HepG2 (cell line): ENCODE results near the gene RMDN2. TPM values are rescaled to one million over a fixed set of nuclear protein-coding genes. Genes with fewer than 3 reads are reported as not detected.

ENCODE experiments used
- ATAC-seq: fragments of 200-7000 bp; cut with Tn5 transposase; 3 replicates; pipeline ENCODE4 v1.9.1; 2020; ENCODE audit warnings: mild to moderate bottlenecking, moderate library complexity
- BruUV-seq: library from RNA; stranded (reverse); fragments of 400-500 nt; replicated peaks from 2 replicates; lab custom pipeline; 2021; lab: Mats Ljungman, UMichigan
- CTCF ChIA-PET: fragments of 300-600 bp; formaldehyde crosslinking; extraction: SDS; loops from one replicate; lab custom pipeline; 2021; ENCODE audit warnings: low total read pairs, inconsistent platforms, low intra/inter-chr PET ratio; lab: Yijun Ruan, JAX
- POLR2A ChIA-PET: fragments of 350-600 bp; sonication (Branson Sonifier 250); formaldehyde crosslinking; loops from one replicate; lab custom pipeline; 2020; ENCODE audit warnings: antibody characterized with exemption, inconsistent platforms; lab: Yijun Ruan, JAX
- DNase-seq: peaks from one replicate; pipeline ENCODE4 v3.0.0-alpha.2; 2015; ENCODE audit warnings: low spot score
- FAIRE-seq: peaks from 3 replicates; lab custom pipeline; 2011; peaks lifted over from hg19 to GRCh38; lab: Jason Lieb, UNC
- H2AFZ ChIP-seq: one replicate; pipeline ENCODE4 v1.6.1; 2011; ENCODE audit warnings: low read length, inconsistent platforms
- H3K27ac ChIP-seq: fragments of 300-600 bp; 3 replicates; pipeline ENCODE4 v1.8.0; 2011; ENCODE audit warnings: mixed run types, mild to moderate bottlenecking, mixed read lengths, low read length, inconsistent platforms; ENCODE audit not compliant: insufficient read depth; ENCODE audit errors: extremely low read length
- H3K27me3 ChIP-seq, 2 experiments: fragments of 200-600 bp in 1 of 2; 2 replicates in 1 of 2; 3 replicates in 1 of 2; pipeline versions ENCODE4 v1.6.0 to v1.8.0; 2011; ENCODE audit warnings: low read length in 2 of 2, mild to moderate bottlenecking in 2 of 2, moderate library complexity in 2 of 2, inconsistent platforms in 1 of 2; ENCODE audit not compliant: insufficient read depth in 2 of 2, control insufficient read depth in 1 of 2
- H3K36me3 ChIP-seq, 2 experiments: fragments of 200-600 bp in 1 of 2; replicated peaks in 1 of 2; 2 replicates in 1 of 2; 3 replicates in 1 of 2; pipeline versions ENCODE4 v1.5.1 to v1.8.0; 2011; ENCODE audit warnings: low read length in 2 of 2, inconsistent platforms in 1 of 2; ENCODE audit not compliant: insufficient read depth in 2 of 2, control insufficient read depth in 1 of 2
- H3K4me1 ChIP-seq: 2 replicates; pipeline ENCODE4 v1.5.1; 2012; ENCODE audit warnings: low read length, inconsistent platforms; ENCODE audit not compliant: insufficient read depth
- H3K4me2 ChIP-seq: 2 replicates; pipeline ENCODE4 v1.6.0; 2011; ENCODE audit warnings: low read depth, low read length, inconsistent platforms
- H3K4me3 ChIP-seq, 3 experiments: fragments of 200-600 bp in 1 of 3; sonication (generic), shearing (Covaris generic) in 1 of 3; replicated peaks in 1 of 3; 2 replicates each; pipeline ENCODE4 v1.5.1; 2011 to 2016; ENCODE audit warnings: low read length in 3 of 3, inconsistent platforms in 2 of 3, low read depth in 2 of 3, mild to moderate bottlenecking in 2 of 3, control low read depth in 1 of 3, mixed read lengths in 1 of 3; ENCODE audit not compliant: insufficient read depth in 1 of 3
- H3K79me2 ChIP-seq: one replicate; pipeline ENCODE4 v1.6.1; 2011; ENCODE audit warnings: low read length, inconsistent platforms; ENCODE audit not compliant: insufficient read depth
- H3K9ac ChIP-seq: 2 replicates; pipeline ENCODE4 v1.6.0; 2011; ENCODE audit warnings: mild to moderate bottlenecking, low read depth, low read length, inconsistent platforms; ENCODE audit not compliant: insufficient read depth
- H3K9me3 ChIP-seq: 2 replicates; pipeline ENCODE4 v1.5.1; 2012; ENCODE audit warnings: mild to moderate bottlenecking, low read length
- H4K20me1 ChIP-seq: 2 replicates; pipeline ENCODE4 v1.6.0; 2011; ENCODE audit warnings: inconsistent platforms, mild to moderate bottlenecking, low read length, moderate library complexity; ENCODE audit not compliant: insufficient read depth
- HDAC2 ChIP-seq: sonication (generic); formaldehyde crosslinking; IDR thresholded peaks from 2 replicates; pipeline ENCODE4 v1.4.0; 2020; ENCODE audit warnings: missing genetic modification reagents
- NKX3-1 ChIP-seq: sonication (generic); formaldehyde crosslinking; IDR thresholded peaks from 2 replicates; pipeline ENCODE4 v1.5.0; 2020; ENCODE audit warnings: missing genetic modification reagents
- PRPF4 ChIP-seq: fragments of 200-400 bp; formaldehyde crosslinking; IDR thresholded peaks from 2 replicates; pipeline ENCODE4 v1.6.1; 2016; ENCODE audit warnings: low read length, low read depth; ENCODE audit not compliant: poor library complexity, severe bottlenecking
- RCOR2 ChIP-seq: IDR thresholded peaks from 2 replicates; pipeline ENCODE4 v1.6.1; 2016; ENCODE audit warnings: missing biosample characterization, missing genetic modification reagents
- SIX1 ChIP-seq: sonication (generic); formaldehyde crosslinking; IDR thresholded peaks from 2 replicates; pipeline ENCODE4 v1.4.0; 2020; ENCODE audit warnings: missing genetic modification reagents, borderline replicate concordance
- ZNF496 ChIP-seq: sonication (generic); formaldehyde crosslinking; IDR thresholded peaks from 2 replicates; pipeline ENCODE4 v1.8.1; 2023; ENCODE audit warnings: mild to moderate bottlenecking, moderate library complexity, missing genetic modification reagents; ENCODE audit not compliant: insufficient replicate concordance
- ZNF670 ChIP-seq: sonication (generic); formaldehyde crosslinking; IDR thresholded peaks from 2 replicates; pipeline ENCODE4 v1.8.0; 2022; ENCODE audit warnings: mild to moderate bottlenecking, missing genetic modification reagents, borderline replicate concordance
- ZNF792 ChIP-seq: IDR thresholded peaks from 2 replicates; pipeline ENCODE4 v1.6.1; 2016
- WGBS: methylation state at CpG from one replicate; pipeline ENCODE4 v1.1.6; 2017; ENCODE audit warnings: low lambda C conversion rate; 5-methylcytosine and 5-hydroxymethylcytosine counted together
- in situ Hi-C: cut with HindIII; loops from 2 replicates; pipeline ENCODE4 v1.10.0; 2017; ENCODE audit warnings: low pct_unique_long_range_greater_than_20kb; ENCODE audit not compliant: extremely low pct_ligation_motif_present
- intact Hi-C: fragments of 100-400 bp; cut with micrococcal nuclease; formaldehyde crosslinking; loops from one replicate; pipeline ENCODE4 v1.10.0; 2022; ENCODE audit not compliant: unreplicated experiment
- polyA plus RNA-seq, 8 experiments: library from polyadenylated mRNA; depleted of rRNA in 3 of 8; stranded (reverse) in 7 of 8; unstranded in 1 of 8; fragments of >200 nt; fragmentation: Illumina TruSeq in 4 of 8; extraction: Trizol in 4 of 8; gene quantifications; 2 replicates each; pipeline versions ENCODE4 v1.2.1 to v1.2.3, GENCODE V29; 2011 to 2016; ENCODE audit warnings: low read depth in 4 of 8, missing spikeins in 1 of 8, mixed read lengths in 1 of 8; ENCODE audit not compliant: insufficient read depth in 1 of 8
- total RNA-seq, 5 experiments: library from RNA; depleted of rRNA; stranded (reverse); fragments of >200 nt; fragmentation: Illumina TruSeq; extraction: Trizol; gene quantifications; 2 replicates each; pipeline ENCODE4 v1.2.3, GENCODE V29; 2016; ENCODE audit warnings: low read depth in 1 of 5
- TF ChIP-seq, protein P1 (sequence below), 2 experiments: IDR thresholded peaks; 2 replicates each; pipeline ENCODE4 v1.6.1; 2011 to 2012; ENCODE audit warnings: low read length in 2 of 2, borderline replicate concordance in 1 of 2, low read depth in 1 of 2, mild to moderate bottlenecking in 1 of 2, moderate library complexity in 1 of 2
- TF ChIP-seq, protein P2 (sequence below): IDR thresholded peaks from 2 replicates; pipeline ENCODE4 v1.6.1; 2016; ENCODE audit warnings: low read depth, control low read depth
- TF ChIP-seq, protein P3 (sequence below): sonication (generic); formaldehyde crosslinking; IDR thresholded peaks from 2 replicates; pipeline ENCODE4 v1.4.0; 2020; ENCODE audit warnings: missing genetic modification reagents

RMDN2 gene
- total and polyA plus RNA-seq, 2 of the 13 experiments (the other 11 are each of a cell fraction or from before 2014, with no cell fraction given) = 2.3 to 8.9 TPM

DNA sequence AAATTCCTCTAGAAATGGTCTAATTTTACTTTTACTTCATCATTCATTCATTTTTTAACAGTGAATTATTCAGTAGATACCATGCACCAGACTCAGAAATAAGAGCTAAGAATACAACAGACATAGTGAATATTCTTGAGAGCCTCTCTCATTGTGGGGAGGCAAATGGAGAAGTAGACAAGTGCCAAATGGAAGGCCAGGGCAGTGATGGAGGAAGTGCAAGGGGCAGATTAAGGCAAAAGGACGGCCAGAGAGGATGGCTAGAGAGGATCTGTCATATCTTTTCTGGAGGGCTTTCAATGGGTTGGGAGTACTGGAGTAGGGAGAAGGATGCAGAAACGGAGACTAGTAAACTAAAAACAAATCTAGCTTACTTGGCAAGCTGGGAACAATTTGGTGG is 19.0 kb upstream of the RMDN2 start:
- DNase-seq = no peak
- Histone ChIP-seq H3K79me2 (no peaks in the 10 kb centered on the region), H3K27ac (no peak overlapping the region), H3K4me2 (no peak overlapping the region), H3K9ac (no peak overlapping the region), H3K9me3 (no peaks in the 10 kb centered on the region), H3K27me3 (no peaks in the 10 kb centered on the region), H3K4me1 (peaks cover under 1% of the 10 kb centered on the region), H3K4me3 (no peak overlapping the region), H3K36me3 (no peaks in the 10 kb centered on the region), H2AFZ (no peak overlapping the region), H4K20me1 (no peaks in the 10 kb centered on the region)
- WGBS = 13% methylated on average over 2 of the region's 2 CpGs
- no peak for TF ChIP-seq HDAC2 (CRISPR knock-in tag)
- TF ChIP-seq, protein P1, sequence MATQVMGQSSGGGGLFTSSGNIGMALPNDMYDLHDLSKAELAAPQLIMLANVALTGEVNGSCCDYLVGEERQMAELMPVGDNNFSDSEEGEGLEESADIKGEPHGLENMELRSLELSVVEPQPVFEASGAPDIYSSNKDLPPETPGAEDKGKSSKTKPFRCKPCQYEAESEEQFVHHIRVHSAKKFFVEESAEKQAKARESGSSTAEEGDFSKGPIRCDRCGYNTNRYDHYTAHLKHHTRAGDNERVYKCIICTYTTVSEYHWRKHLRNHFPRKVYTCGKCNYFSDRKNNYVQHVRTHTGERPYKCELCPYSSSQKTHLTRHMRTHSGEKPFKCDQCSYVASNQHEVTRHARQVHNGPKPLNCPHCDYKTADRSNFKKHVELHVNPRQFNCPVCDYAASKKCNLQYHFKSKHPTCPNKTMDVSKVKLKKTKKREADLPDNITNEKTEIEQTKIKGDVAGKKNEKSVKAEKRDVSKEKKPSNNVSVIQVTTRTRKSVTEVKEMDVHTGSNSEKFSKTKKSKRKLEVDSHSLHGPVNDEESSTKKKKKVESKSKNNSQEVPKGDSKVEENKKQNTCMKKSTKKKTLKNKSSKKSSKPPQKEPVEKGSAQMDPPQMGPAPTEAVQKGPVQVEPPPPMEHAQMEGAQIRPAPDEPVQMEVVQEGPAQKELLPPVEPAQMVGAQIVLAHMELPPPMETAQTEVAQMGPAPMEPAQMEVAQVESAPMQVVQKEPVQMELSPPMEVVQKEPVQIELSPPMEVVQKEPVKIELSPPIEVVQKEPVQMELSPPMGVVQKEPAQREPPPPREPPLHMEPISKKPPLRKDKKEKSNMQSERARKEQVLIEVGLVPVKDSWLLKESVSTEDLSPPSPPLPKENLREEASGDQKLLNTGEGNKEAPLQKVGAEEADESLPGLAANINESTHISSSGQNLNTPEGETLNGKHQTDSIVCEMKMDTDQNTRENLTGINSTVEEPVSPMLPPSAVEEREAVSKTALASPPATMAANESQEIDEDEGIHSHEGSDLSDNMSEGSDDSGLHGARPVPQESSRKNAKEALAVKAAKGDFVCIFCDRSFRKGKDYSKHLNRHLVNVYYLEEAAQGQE (IDR thresholded peaks at IDR 0.05; ENCODE audit: borderline replicate concordance in 1 of 2, low read depth in 1 of 2, low read length in 2 of 2) = no peak
- TF ChIP-seq ZNF792 (CRISPR knock-in tag) = no peak
- TF ChIP-seq PRPF4 = no peak
- no peak for TF ChIP-seq ZNF496 (CRISPR knock-in tag)
- TF ChIP-seq, protein P2, sequence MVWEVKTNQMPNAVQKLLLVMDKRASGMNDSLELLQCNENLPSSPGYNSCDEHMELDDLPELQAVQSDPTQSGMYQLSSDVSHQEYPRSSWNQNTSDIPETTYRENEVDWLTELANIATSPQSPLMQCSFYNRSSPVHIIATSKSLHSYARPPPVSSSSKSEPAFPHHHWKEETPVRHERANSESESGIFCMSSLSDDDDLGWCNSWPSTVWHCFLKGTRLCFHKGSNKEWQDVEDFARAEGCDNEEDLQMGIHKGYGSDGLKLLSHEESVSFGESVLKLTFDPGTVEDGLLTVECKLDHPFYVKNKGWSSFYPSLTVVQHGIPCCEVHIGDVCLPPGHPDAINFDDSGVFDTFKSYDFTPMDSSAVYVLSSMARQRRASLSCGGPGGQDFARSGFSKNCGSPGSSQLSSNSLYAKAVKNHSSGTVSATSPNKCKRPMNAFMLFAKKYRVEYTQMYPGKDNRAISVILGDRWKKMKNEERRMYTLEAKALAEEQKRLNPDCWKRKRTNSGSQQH (CRISPR knock-in tag) = no peak
- TF ChIP-seq RCOR2 (CRISPR knock-in tag) = no peak
- no peak for TF ChIP-seq ZNF670
- TF ChIP-seq, protein P3, sequence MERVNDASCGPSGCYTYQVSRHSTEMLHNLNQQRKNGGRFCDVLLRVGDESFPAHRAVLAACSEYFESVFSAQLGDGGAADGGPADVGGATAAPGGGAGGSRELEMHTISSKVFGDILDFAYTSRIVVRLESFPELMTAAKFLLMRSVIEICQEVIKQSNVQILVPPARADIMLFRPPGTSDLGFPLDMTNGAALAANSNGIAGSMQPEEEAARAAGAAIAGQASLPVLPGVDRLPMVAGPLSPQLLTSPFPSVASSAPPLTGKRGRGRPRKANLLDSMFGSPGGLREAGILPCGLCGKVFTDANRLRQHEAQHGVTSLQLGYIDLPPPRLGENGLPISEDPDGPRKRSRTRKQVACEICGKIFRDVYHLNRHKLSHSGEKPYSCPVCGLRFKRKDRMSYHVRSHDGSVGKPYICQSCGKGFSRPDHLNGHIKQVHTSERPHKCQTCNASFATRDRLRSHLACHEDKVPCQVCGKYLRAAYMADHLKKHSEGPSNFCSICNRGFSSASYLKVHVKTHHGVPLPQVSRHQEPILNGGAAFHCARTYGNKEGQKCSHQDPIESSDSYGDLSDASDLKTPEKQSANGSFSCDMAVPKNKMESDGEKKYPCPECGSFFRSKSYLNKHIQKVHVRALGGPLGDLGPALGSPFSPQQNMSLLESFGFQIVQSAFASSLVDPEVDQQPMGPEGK (CRISPR knock-in tag) = no peak
- no peak for TF ChIP-seq NKX3-1 (CRISPR knock-in tag)
- no peak for TF ChIP-seq SIX1 (CRISPR knock-in tag)
- POLR2A ChIA-PET = no interaction called here
- in situ Hi-C loops = no loop called here
- no peak for FAIRE-seq
- no peak for ATAC-seq
- intact Hi-C loops = no loop called here
- CTCF ChIA-PET = no interaction called here
- BruUV-seq = no TSS peak
